SH-SY5Y (cell line): Measurements from ENCODE around the gene TRAP1.

Experiments used
- GATA2 ChIP-seq: IDR thresholded peaks from 2 replicates; pipeline ENCODE4 v1.6.1; 2011; ENCODE audit warnings: mild to moderate bottlenecking, low read depth, low read length
- GATA3 ChIP-seq: IDR thresholded peaks from 2 replicates; pipeline ENCODE4 v1.6.1; 2011; ENCODE audit warnings: low read depth, mild to moderate bottlenecking, low read length, moderate library complexity

DNA sequence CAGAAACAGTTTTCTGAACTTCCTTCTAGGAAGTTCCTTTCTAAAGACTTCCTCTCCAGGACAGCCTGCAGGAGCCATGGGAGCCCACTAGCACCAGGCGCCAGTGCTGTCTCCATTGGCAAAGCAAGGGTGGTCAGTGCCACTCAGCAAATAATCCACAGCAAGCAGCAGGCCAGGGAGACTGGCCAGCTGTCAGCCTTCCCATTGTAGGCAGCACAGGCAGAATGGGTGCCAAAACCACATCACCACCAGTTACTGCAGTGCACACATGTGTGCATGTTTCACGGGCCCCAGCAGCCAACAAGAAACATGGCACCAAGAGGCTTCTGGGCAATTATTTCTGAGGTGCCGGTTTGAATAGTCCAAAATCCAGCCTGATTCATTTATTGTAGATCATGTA lies 36.1 kb downstream of the TRAP1 start:
- TF ChIP-seq GATA2, result no peak
- no peak for TF ChIP-seq GATA3
